ENCODE data around the gene STX2. TPM values are rescaled to one million over a fixed set of nuclear protein-coding genes. Genes with fewer than 3 reads are reported as not detected.
"Not testable (repeated sequence)": the region's sequence is repeated elsewhere in the genome, so short reads cannot be mapped to it uniquely, and the experiment has no call there.

The STX2 gene
- total RNA-seq, 1 experiment from 2014 or later, result 11.2 TPM

DNA sequence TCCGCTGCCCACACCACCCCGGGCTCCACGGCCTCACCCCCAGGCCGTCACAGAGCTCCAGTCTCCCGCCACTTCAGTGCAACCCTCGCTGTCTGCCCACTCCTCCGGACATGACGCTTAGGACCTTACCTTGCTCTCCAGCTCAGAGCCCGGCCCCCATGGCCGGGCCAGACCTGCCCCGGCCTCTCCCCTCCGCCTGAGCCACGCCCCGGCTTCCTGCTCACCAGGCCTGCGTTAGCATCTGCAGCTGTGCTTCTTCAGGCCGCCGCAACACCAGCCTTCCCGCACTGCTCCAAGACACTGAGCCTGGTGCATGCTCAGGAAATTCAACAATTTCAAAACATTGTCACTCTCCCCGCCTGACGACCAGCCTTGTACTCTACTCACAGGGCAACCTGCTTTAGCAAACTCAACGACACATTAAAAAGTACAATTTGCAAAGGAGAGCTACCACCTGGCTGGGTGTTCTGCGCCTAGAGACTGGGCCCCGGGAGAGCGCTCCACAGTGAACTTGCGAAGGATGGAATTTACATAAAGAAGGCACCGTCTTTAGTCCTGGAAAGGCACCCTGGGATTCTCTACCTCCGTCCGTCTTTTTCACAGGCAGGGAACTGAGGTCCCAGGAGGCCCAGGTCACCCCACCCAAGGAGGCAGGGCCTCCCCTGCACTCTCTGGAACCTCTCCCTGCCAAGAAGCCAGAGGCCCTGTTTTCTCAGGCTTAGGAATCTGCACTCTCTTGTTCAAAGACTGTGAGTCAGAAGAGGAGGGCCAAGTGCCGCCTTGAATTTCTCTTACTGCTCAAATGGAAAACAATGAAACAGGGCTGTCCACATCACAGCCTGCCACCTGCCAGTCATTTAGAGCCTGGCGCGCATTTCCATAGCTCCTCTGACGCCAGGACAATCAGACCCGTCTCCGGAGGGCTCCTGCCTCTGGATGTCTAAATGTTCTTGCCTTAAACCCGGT lies 51.3 kb downstream of the STX2 start:
- intact Hi-C loops (cut with micrococcal nuclease; ENCODE audit: unreplicated experiment), result no loop called here
- H3K4me3 ChIP-seq (ENCODE audit: low read depth, low read length), result no peak overlapping the region
- DNase-seq, result no peak
- TF ChIP-seq, protein P1, sequence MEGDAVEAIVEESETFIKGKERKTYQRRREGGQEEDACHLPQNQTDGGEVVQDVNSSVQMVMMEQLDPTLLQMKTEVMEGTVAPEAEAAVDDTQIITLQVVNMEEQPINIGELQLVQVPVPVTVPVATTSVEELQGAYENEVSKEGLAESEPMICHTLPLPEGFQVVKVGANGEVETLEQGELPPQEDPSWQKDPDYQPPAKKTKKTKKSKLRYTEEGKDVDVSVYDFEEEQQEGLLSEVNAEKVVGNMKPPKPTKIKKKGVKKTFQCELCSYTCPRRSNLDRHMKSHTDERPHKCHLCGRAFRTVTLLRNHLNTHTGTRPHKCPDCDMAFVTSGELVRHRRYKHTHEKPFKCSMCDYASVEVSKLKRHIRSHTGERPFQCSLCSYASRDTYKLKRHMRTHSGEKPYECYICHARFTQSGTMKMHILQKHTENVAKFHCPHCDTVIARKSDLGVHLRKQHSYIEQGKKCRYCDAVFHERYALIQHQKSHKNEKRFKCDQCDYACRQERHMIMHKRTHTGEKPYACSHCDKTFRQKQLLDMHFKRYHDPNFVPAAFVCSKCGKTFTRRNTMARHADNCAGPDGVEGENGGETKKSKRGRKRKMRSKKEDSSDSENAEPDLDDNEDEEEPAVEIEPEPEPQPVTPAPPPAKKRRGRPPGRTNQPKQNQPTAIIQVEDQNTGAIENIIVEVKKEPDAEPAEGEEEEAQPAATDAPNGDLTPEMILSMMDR (IDR thresholded peaks at IDR 0.05; ENCODE audit: insufficient read depth in 1 of 2, low read depth in 1 of 2, low read length in 1 of 2, severe bottlenecking in 1 of 2, unreplicated experiment in 1 of 2), result no peak
- H3K36me3 Mint-ChIP-seq (ENCODE audit: insufficient read depth, unreplicated experiment), result no peaks in the 10 kb centered on the region
- H3K27me3 Mint-ChIP-seq (ENCODE audit: insufficient read depth, unreplicated experiment), result no peaks in the 10 kb centered on the region
- no peak overlapping the region for H3K4me3 Mint-ChIP-seq (ENCODE audit: unreplicated experiment)
- H3K9me3 ChIP-seq, result 0 out of 2 replicates have a peak, but pooled peaks cover 2% of the 10 kb centered on the region
- BruUV-seq (replicated peaks), result no TSS peak
- H3K9me3 Mint-ChIP-seq (ENCODE audit: unreplicated experiment), result peaks cover 12% of the 10 kb centered on the region
- H3K4me1 ChIP-seq, result no peaks in the 10 kb centered on the region
- no peaks in the 10 kb centered on the region for H3K27me3 ChIP-seq (replicated peaks; ENCODE audit: control insufficient read depth, insufficient read depth, low read length)
- H3K4me1 Mint-ChIP-seq (ENCODE audit: low read depth, unreplicated experiment), result no peaks in the 10 kb centered on the region
- no peaks in the 10 kb centered on the region for H3K36me3 ChIP-seq (ENCODE audit: control insufficient read depth, insufficient read depth, low read length)
- POLR2A ChIA-PET, result no interaction called here
- CTCF ChIA-PET, result no interaction called here
- H3K27ac Mint-ChIP-seq (ENCODE audit: unreplicated experiment), result no peak overlapping the region

DNA sequence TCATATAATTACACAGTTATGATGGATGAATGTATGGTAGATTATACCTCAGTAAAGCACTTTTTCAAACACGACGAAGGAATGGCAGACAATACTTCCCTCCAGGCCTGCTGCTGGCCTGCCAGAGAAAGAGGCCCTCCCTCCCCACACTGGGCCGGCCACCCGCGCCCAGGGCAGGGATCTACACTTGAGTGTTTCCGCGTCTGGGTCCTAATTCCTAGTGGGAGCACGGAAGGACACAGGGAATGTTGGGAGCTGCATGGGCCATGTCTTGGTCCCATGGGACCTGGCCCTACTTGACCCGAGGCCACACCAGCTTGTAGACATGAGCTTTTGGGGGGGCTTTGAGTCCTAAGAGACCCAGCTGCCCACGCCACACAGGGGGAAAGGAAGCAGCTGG lies 52.0 kb downstream of the STX2 start:
- CTCF ChIA-PET, result no interaction called here
- H3K27me3 ChIP-seq (replicated peaks; ENCODE audit: control insufficient read depth, insufficient read depth, low read length), result no peaks in the 10 kb centered on the region
- H3K4me1 ChIP-seq, result no peaks in the 10 kb centered on the region
- H3K9me3 ChIP-seq, result 0 out of 2 replicates have a peak, but pooled peaks cover 2% of the 10 kb centered on the region
- Mint-ChIP-seq H3K4me1 (ENCODE audit: low read depth, unreplicated experiment) (no peaks in the 10 kb centered on the region), H3K36me3 (ENCODE audit: insufficient read depth, unreplicated experiment) (peaks cover 5% of the 10 kb centered on the region), H3K27ac (ENCODE audit: unreplicated experiment) (no peak overlapping the region), H3K27me3 (ENCODE audit: insufficient read depth, unreplicated experiment) (no peaks in the 10 kb centered on the region), H3K9me3 (ENCODE audit: unreplicated experiment) (peaks cover 12% of the 10 kb centered on the region), H3K4me3 (ENCODE audit: unreplicated experiment) (no peak overlapping the region)
- TF ChIP-seq, protein P1 (IDR thresholded peaks at IDR 0.05; ENCODE audit: insufficient read depth in 1 of 2, low read depth in 1 of 2, low read length in 1 of 2, severe bottlenecking in 1 of 2, unreplicated experiment in 1 of 2), result no peak
- no peaks in the 10 kb centered on the region for H3K36me3 ChIP-seq (ENCODE audit: control insufficient read depth, insufficient read depth, low read length)
- intact Hi-C loops (cut with micrococcal nuclease; ENCODE audit: unreplicated experiment), result no loop called here
- no peak for DNase-seq
- H3K4me3 ChIP-seq (ENCODE audit: low read depth, low read length), result no peak overlapping the region
- POLR2A ChIA-PET, result no interaction called here
- no TSS peak for BruUV-seq (replicated peaks)

DNA sequence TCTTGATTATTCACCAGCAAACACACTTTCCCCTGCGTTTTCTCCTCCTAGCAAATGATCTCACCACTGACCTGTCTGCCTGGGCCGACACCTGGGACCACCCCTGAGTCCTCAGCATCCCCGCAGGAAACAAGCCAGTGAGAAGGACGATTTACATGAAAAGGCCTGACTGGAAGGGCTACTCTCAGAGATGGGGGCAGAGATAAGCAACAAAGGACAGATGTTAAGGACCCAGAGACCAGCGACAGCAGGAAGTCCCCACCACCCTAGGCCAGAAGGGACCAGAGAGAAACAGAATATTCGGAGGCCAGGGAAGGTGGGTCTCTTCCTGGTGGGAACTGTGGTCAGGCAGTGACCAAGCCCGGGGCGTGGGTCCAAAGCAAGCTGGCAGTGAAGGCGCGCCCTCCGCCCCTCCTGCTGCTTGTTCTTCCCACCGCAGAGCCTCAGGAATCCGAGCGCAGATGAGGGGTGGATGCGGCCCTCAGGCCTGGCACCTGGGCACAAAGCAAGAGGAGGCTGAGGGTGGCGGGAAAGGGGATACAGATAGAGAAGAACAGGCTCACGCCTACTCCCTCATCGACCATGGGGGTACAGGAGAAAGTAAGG lies 55.8 kb downstream of the STX2 start:
- no peak overlapping the region for H3K4me3 ChIP-seq (ENCODE audit: low read depth, low read length)
- H3K36me3 Mint-ChIP-seq (ENCODE audit: insufficient read depth, unreplicated experiment), result peaks cover 5% of the 10 kb centered on the region
- TF ChIP-seq, protein P1 (IDR thresholded peaks at IDR 0.05; ENCODE audit: insufficient read depth in 1 of 2, low read depth in 1 of 2, low read length in 1 of 2, severe bottlenecking in 1 of 2, unreplicated experiment in 1 of 2), result no peak
- no peaks in the 10 kb centered on the region for H3K4me1 ChIP-seq
- H3K27me3 Mint-ChIP-seq (ENCODE audit: insufficient read depth, unreplicated experiment), result no peaks in the 10 kb centered on the region
- 0 out of 2 replicates have a peak, but pooled peaks cover 2% of the 10 kb centered on the region for H3K9me3 ChIP-seq
- DNase-seq, result no peak
- H3K27me3 ChIP-seq (replicated peaks; ENCODE audit: control insufficient read depth, insufficient read depth, low read length), result no peaks in the 10 kb centered on the region
- ChIA-PET POLR2A (no interaction called here), CTCF (no interaction called here)
- no peak overlapping the region for H3K4me3 Mint-ChIP-seq (ENCODE audit: unreplicated experiment)
- H3K4me1 Mint-ChIP-seq (ENCODE audit: low read depth, unreplicated experiment), result no peaks in the 10 kb centered on the region
- peaks cover 12% of the 10 kb centered on the region for H3K9me3 Mint-ChIP-seq (ENCODE audit: unreplicated experiment)
- no TSS peak for BruUV-seq (replicated peaks)
- intact Hi-C loops (cut with micrococcal nuclease; ENCODE audit: unreplicated experiment), result no loop called here
- H3K36me3 ChIP-seq (ENCODE audit: control insufficient read depth, insufficient read depth, low read length), result no peaks in the 10 kb centered on the region
- H3K27ac Mint-ChIP-seq (ENCODE audit: unreplicated experiment), result no peak overlapping the region

DNA sequence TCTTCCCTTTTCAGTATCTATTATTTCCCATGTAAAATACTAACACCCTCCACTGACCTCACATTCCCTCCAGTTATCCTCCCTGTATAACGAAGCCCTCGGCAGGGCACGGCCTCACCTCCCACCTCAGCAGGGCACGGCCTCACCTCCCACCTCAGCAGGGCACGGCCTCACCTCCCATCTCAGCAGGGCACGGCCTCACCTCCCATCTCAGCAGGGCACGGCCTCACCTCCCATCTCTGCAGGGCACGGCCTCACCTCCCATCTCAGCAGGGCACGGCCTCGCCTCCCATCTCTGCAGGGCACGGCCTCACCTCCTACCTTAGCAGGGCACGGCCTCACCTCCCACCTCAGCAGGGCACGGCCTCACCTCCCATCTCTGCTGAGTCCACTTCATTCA lies 56.8 kb downstream of the STX2 start:
- BruUV-seq (replicated peaks); H3K27me3 Mint-ChIP-seq (ENCODE audit: insufficient read depth, unreplicated experiment); H3K27me3 ChIP-seq (replicated peaks; ENCODE audit: control insufficient read depth, insufficient read depth, low read length); intact Hi-C loops (cut with micrococcal nuclease; ENCODE audit: unreplicated experiment); H3K36me3 Mint-ChIP-seq (ENCODE audit: insufficient read depth, unreplicated experiment); DNase-seq; H3K27ac Mint-ChIP-seq (ENCODE audit: unreplicated experiment); H3K4me1 Mint-ChIP-seq (ENCODE audit: low read depth, unreplicated experiment); POLR2A ChIA-PET; H3K36me3 ChIP-seq (ENCODE audit: control insufficient read depth, insufficient read depth, low read length); CTCF ChIA-PET; H3K4me3 ChIP-seq (ENCODE audit: low read depth, low read length); H3K4me1 ChIP-seq; H3K9me3 ChIP-seq; H3K4me3 Mint-ChIP-seq (ENCODE audit: unreplicated experiment): not testable (repeated sequence)
- peaks cover 12% of the 10 kb centered on the region for H3K9me3 Mint-ChIP-seq (ENCODE audit: unreplicated experiment)

Measured in Caco-2 (cell line).